Measurements from ENCODE around the gene CDADC1.

GRCh38 chr13:49251326-49251725 lies 3.6 kb downstream of the CDADC1 start:
- TF ChIP-seq POLR2A (IDR thresholded peaks at IDR 0.05) (no peak), CTCF (IDR thresholded peaks at IDR 0.05) (no peak), POLR2AphosphoS5 (IDR thresholded peaks at IDR 0.05) (no peak)
